Mesenchymal stem cell (in vitro differentiated cells and primary cell): ENCODE data around the gene RBBP8.

ENCODE experiments used
- DNase-seq: peaks from one replicate; pipeline ENCODE4 v3.0.0-alpha.2; 2013
- H2AFZ ChIP-seq: one replicate; pipeline ENCODE4 v1.6.1; 2013; ENCODE audit warnings: low read depth, mild to moderate bottlenecking, control low read depth, inconsistent platforms, low read length, moderate library complexity
- H2AK5ac ChIP-seq: 2 replicates; pipeline ENCODE4 v1.6.1; 2013; ENCODE audit warnings: low read length, moderate library complexity, mild to moderate bottlenecking, inconsistent platforms; ENCODE audit not compliant: severe bottlenecking
- H2BK120ac ChIP-seq: one replicate; pipeline ENCODE4 v1.6.1; 2013; ENCODE audit warnings: low read depth, mild to moderate bottlenecking, inconsistent platforms, low read length, moderate library complexity
- H2BK12ac ChIP-seq, 2 experiments: one replicate each; pipeline ENCODE4 v1.6.1; 2013; ENCODE audit warnings: inconsistent platforms in 2 of 2, low read length in 2 of 2, mild to moderate bottlenecking in 2 of 2, moderate library complexity in 2 of 2, control low read depth in 1 of 2
- H2BK15ac ChIP-seq: one replicate; pipeline ENCODE4 v1.6.1; 2013; ENCODE audit warnings: mild to moderate bottlenecking, low read depth, inconsistent platforms; ENCODE audit not compliant: poor library complexity, severe bottlenecking
- H2BK5ac ChIP-seq: 2 replicates; pipeline ENCODE4 v1.6.1; 2013; ENCODE audit warnings: low read depth, mild to moderate bottlenecking, low read length, control low read depth, inconsistent platforms; ENCODE audit not compliant: poor library complexity, severe bottlenecking
- H3K14ac ChIP-seq, 2 experiments: one replicate each; pipeline ENCODE4 v1.6.1; 2013; ENCODE audit warnings: inconsistent platforms in 2 of 2, low read length in 2 of 2, control low read depth in 1 of 2, mild to moderate bottlenecking in 1 of 2, moderate library complexity in 1 of 2
- H3K18ac ChIP-seq, 2 experiments: one replicate each; pipeline ENCODE4 v1.6.1; 2013; ENCODE audit warnings: inconsistent platforms in 2 of 2, low read length in 2 of 2, control low read depth in 1 of 2, low read depth in 1 of 2, mild to moderate bottlenecking in 1 of 2
- H3K23ac ChIP-seq, 2 experiments: one replicate each; pipeline ENCODE4 v1.6.1; 2013; ENCODE audit warnings: inconsistent platforms in 2 of 2, low read length in 2 of 2, mild to moderate bottlenecking in 2 of 2, moderate library complexity in 2 of 2, control low read depth in 1 of 2
- H3K27ac ChIP-seq: 2 replicates; pipeline ENCODE4 v1.5.1; 2013; ENCODE audit warnings: mild to moderate bottlenecking, moderate library complexity, low read length, control low read depth, inconsistent platforms; ENCODE audit not compliant: poor library complexity, severe bottlenecking
- H3K27me3 ChIP-seq, 2 experiments: 2 replicates each; pipeline versions ENCODE4 v1.6.1 to v1.7.0; 2013; ENCODE audit warnings: low read length in 2 of 2, mild to moderate bottlenecking in 2 of 2, moderate library complexity in 2 of 2, control low read depth in 1 of 2, inconsistent platforms in 1 of 2; ENCODE audit not compliant: control insufficient read depth in 1 of 2, insufficient read depth in 1 of 2
- H3K36me3 ChIP-seq, 2 experiments: 2 replicates each; pipeline versions ENCODE4 v1.6.1 to v1.7.0; 2013; ENCODE audit warnings: low read length in 2 of 2, control low read depth in 1 of 2, inconsistent platforms in 1 of 2, low read depth in 1 of 2, mild to moderate bottlenecking in 1 of 2; ENCODE audit not compliant: insufficient read depth in 2 of 2, control insufficient read depth in 1 of 2
- H3K4ac ChIP-seq, 2 experiments: one replicate each; pipeline ENCODE4 v1.6.1; 2013; ENCODE audit warnings: inconsistent platforms in 2 of 2, low read length in 2 of 2, mild to moderate bottlenecking in 2 of 2, moderate library complexity in 2 of 2, control low read depth in 1 of 2, low read depth in 1 of 2
- H3K4me1 ChIP-seq: 2 replicates; pipeline ENCODE4 v1.6.1; 2013; ENCODE audit warnings: low read depth, low read length, control low read depth; ENCODE audit not compliant: control insufficient read depth, insufficient read depth
- H3K4me2 ChIP-seq: 2 replicates; pipeline ENCODE4 v1.6.1; 2013; ENCODE audit warnings: low read length, mild to moderate bottlenecking, inconsistent platforms; ENCODE audit not compliant: poor library complexity, severe bottlenecking
- H3K4me3 ChIP-seq, 2 experiments: 2 replicates each; pipeline versions ENCODE4 v1.5.1 to v1.7.0; 2013; ENCODE audit warnings: low read length in 2 of 2, mild to moderate bottlenecking in 2 of 2, control low read depth in 1 of 2, low read depth in 1 of 2; ENCODE audit not compliant: insufficient read depth in 1 of 2
- H3K79me1 ChIP-seq: replicated peaks from 2 replicates; pipeline ENCODE4 v1.6.1; 2013; ENCODE audit warnings: mild to moderate bottlenecking, control low read depth, low read length, inconsistent platforms; ENCODE audit not compliant: poor library complexity, severe bottlenecking
- H3K9ac ChIP-seq: 2 replicates; pipeline ENCODE4 v1.7.0; 2013; ENCODE audit warnings: mild to moderate bottlenecking, low read length, moderate library complexity
- H3K9me3 ChIP-seq: 2 replicates; pipeline ENCODE4 v1.7.0; 2013; ENCODE audit warnings: mild to moderate bottlenecking, low read length; ENCODE audit not compliant: control insufficient read depth
- H4K8ac ChIP-seq: one replicate; pipeline ENCODE4 v1.6.1; 2013; ENCODE audit warnings: inconsistent platforms, mild to moderate bottlenecking, low read length, moderate library complexity
- H4K91ac ChIP-seq: one replicate; pipeline ENCODE4 v1.6.1; 2013; ENCODE audit warnings: mild to moderate bottlenecking, low read length, inconsistent platforms
- WGBS: methylation state at CpG from one replicate; pipeline ENCODE4 v1.1.7; 2013; ENCODE audit warnings: mixed read lengths; 5-methylcytosine and 5-hydroxymethylcytosine counted together

RBBP8 gene

DNA sequence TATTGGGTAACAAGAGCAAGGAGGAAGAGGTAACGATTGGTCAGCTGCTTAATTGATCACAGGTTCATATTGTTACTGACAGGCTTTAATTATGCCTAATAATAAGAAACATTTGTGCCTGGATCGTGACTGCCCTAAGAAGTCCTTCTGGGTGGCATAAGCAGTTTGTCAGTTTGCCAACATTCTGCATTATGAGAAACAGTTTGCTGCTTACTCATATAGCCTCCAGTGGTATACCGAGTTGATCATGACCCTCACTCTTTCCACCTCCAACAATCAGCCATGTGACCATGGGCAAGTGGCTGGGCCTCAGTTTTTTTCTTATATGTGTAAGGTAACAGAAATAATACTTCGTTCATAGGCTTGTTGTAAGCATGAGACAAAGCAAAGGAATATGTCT is 105.6 kb downstream of the RBBP8 start:
- Histone ChIP-seq H2AK5ac (no peak overlapping the region), H3K4me1 (no peaks in the 10 kb centered on the region), H3K14ac (no peak overlapping the region), H3K18ac (no peak overlapping the region), H3K36me3 (no peaks in the 10 kb centered on the region), H3K9me3 (peaks cover 12% of the 10 kb centered on the region), H3K23ac (no peak overlapping the region), H2BK5ac (no peak overlapping the region), H2BK12ac (no peak overlapping the region), H3K9ac (no peak overlapping the region), H4K8ac (no peak overlapping the region), H3K4ac (no peak overlapping the region), H4K91ac (no peak overlapping the region), H3K27ac (no peak overlapping the region), H2AFZ (no peak overlapping the region), H2BK120ac (no peak overlapping the region), H3K79me1 (no peaks in the 10 kb centered on the region), H2BK15ac (no peak overlapping the region), H3K4me3 (no peak overlapping the region), H3K27me3 (no peaks in the 10 kb centered on the region), H3K4me2 (peak overlapping the region; percentile 22)
- peak; percentile 18 for DNase-seq
- 96% methylated on average over 3 of the region's 4 CpGs for WGBS

DNA sequence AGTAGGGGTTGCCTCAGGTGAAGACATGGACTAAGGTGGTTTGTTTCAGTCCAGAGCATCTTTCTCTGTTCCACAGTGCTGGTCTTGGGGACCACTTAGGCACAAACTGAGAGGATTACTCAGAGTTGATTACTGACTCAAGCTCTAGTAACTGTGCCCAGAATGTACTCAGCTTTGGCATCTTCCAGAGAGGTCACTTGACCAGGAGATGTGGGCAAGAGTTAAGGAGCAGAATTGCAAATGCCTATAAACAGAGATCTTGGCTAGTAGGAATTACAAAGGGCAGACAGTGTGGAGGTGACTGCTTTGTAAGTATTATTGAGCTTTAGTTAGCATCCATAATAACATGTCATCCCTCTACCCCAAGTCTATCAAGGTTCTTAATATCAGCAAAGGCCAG is 109.0 kb downstream of the RBBP8 start:
- Histone ChIP-seq H3K27ac (no peak overlapping the region), H3K9ac (no peak overlapping the region), H4K8ac (no peak overlapping the region), H2BK5ac (no peak overlapping the region), H3K4me3 (no peak overlapping the region), H3K9me3 (peaks cover 12% of the 10 kb centered on the region), H2BK15ac (no peak overlapping the region), H3K4ac (no peak overlapping the region), H3K23ac (no peak overlapping the region), H3K4me1 (no peaks in the 10 kb centered on the region), H2AK5ac (no peak overlapping the region), H3K79me1 (no peaks in the 10 kb centered on the region), H2BK12ac (no peak overlapping the region), H4K91ac (no peak overlapping the region), H3K36me3 (no peaks in the 10 kb centered on the region), H2BK120ac (no peak overlapping the region), H2AFZ (no peak overlapping the region), H3K27me3 (no peaks in the 10 kb centered on the region), H3K14ac (no peak overlapping the region), H3K18ac (no peak overlapping the region), H3K4me2 (no peak overlapping the region)
- no peak for DNase-seq

DNA sequence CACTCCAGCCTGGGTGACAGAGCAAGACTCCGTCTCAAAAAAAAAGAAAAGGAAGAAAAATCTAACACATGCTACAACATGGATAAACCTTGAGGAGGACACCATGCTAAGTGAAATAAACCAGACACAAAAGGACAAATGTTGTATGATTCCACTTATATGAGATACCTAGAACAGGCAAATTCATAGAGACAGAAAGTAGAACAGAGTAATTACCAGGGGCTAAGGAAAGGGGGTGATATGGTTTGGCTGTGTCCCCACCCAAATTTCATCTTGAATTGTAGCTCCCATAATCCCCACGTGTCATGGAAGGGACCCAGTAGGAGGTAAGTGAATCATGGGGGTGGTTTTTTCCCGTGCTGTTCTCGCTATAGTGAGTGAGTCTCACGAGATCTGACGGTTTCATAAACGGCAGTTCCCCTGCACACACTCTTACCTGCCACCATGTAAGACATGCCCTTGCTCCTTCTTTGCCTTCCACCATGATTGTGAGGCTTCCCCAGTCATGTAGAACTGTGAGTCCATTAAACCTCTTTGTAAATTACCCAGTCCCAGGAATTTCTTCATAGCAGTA is 110.8 kb downstream of the RBBP8 start:
- Histone ChIP-seq H3K4me3 (no peak overlapping the region), H2AK5ac (no peak overlapping the region), H3K4me2 (no peak overlapping the region), H3K14ac (no peak overlapping the region), H3K79me1 (no peaks in the 10 kb centered on the region), H4K91ac (no peak overlapping the region), H3K4me1 (no peaks in the 10 kb centered on the region), H3K18ac (no peak overlapping the region), H3K36me3 (no peaks in the 10 kb centered on the region), H3K27ac (no peak overlapping the region), H3K4ac (no peak overlapping the region), H2BK5ac (no peak overlapping the region), H3K27me3 (no peaks in the 10 kb centered on the region), H2BK120ac (no peak overlapping the region), H3K9ac (no peak overlapping the region), H2BK12ac (no peak overlapping the region), H2BK15ac (no peak overlapping the region), H3K23ac (no peak overlapping the region), H3K9me3 (peaks cover 12% of the 10 kb centered on the region), H4K8ac (no peak overlapping the region), H2AFZ (no peak overlapping the region)
- no peak for DNase-seq
- 87% methylated on average over 6 of the region's 7 CpGs for WGBS

DNA sequence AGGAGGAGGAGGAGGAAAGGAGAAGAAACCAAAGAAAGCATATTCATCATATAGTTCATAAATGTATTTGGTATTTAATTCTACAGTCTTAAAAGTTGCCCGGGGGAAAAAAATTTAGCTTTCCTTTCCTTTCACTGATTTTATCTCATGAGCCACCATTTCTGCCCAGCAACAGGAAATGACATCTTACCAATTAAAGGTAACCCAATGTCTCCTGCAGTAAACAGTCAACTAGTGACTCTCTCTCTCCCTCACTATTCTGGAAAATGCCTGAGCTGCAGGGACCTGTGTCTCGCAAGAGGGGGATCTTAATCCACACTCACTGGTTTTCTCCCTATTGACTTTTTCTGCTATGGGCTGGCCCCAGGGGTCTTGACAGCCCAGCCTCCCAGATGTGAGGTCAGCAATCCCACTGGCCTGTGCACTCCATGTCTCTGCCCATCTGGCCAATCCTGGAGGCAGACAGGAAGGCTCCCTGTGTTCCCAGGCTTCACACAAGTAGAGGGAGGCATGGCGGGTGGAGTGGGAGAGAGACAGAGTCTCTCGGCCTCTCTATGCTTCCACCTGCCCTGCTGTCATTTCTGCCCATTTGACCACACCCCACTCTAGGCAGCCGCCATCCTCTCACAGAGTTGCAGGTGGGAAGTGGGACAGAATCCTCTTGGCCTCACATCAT is 116.7 kb downstream of the RBBP8 start:
- Histone ChIP-seq H3K9ac (no peak overlapping the region), H3K23ac (no peak overlapping the region), H4K8ac (peak overlapping the region; percentile 41), H3K9me3 (no peaks in the 10 kb centered on the region), H3K4me1 (no peaks in the 10 kb centered on the region), H3K27ac (no peak overlapping the region), H2BK12ac (no peak overlapping the region), H3K79me1 (no peaks in the 10 kb centered on the region), H3K27me3 (peaks cover 0 to 18% of the 10 kb centered on the region in 2 experiments), H3K4ac (no peak overlapping the region), H2BK120ac (no peak overlapping the region), H3K4me3 (no peak overlapping the region), H3K4me2 (no peak overlapping the region), H2BK5ac (no peak overlapping the region), H3K18ac (no peak overlapping the region), H2AFZ (no peak overlapping the region), H3K14ac (no peak overlapping the region), H3K36me3 (no peaks in the 10 kb centered on the region), H4K91ac (no peak overlapping the region), H2BK15ac (no peak overlapping the region), H2AK5ac (no peak overlapping the region)
- no peak for DNase-seq
- 89% methylated on average over 5 of the region's 5 CpGs for WGBS
